K562 (cell line): ENCODE results near the gene FOXF2. TPM values are rescaled to one million over a fixed set of nuclear protein-coding genes. Genes with fewer than 3 reads are reported as not detected.

Source experiments
- ATAC-seq: fragments of 200-7000 bp; cut with Tn5 transposase; 3 replicates; pipeline ENCODE4 v1.9.1; 2020; ENCODE audit warnings: moderate library complexity
- BruUV-seq: library from RNA; stranded (reverse); fragments of 400-500 nt; replicated peaks from 2 replicates; lab custom pipeline; 2021; lab: Mats Ljungman, UMichigan
- CTCF ChIA-PET: fragments of 300-600 bp; formaldehyde crosslinking; extraction: SDS; loops from one replicate; lab custom pipeline; 2021; ENCODE audit warnings: low intra/inter-chr PET ratio; lab: Yijun Ruan, JAX
- POLR2A ChIA-PET: fragments of 300-600, 350-650 bp; sonication (Branson Sonifier 250); formaldehyde crosslinking; extraction: SDS; loops from one replicate; lab custom pipeline; 2021; ENCODE audit warnings: antibody characterized with exemption, inconsistent platforms; lab: Yijun Ruan, JAX
- DNase-seq, 4 experiments: peaks; one replicate each; pipeline versions ENCODE4 v3.0.0 to v3.0.0-alpha.2; 2011 to 2018; ENCODE audit warnings: low spot score in 3 of 4, mixed read lengths in 3 of 4; ENCODE audit errors: extremely low read depth in 1 of 4
- FAIRE-seq: peaks from 2 replicates; lab custom pipeline; 2011; peaks lifted over from hg19 to GRCh38; lab: Jason Lieb, UNC
- H2AFZ ChIP-seq: 2 replicates; pipeline ENCODE4 v1.6.0; 2011; ENCODE audit warnings: low read depth, low read length, control low read depth, inconsistent platforms
- H3K27ac ChIP-seq: fragments of 200-600 bp; 3 replicates; pipeline ENCODE4 v1.8.0; 2011; ENCODE audit warnings: low read depth, mild to moderate bottlenecking, control low read depth, inconsistent platforms, low read length, moderate library complexity, mixed read lengths; ENCODE audit errors: extremely low read depth
- H3K27me3 ChIP-seq, 2 experiments: fragments of 300-600 bp in 1 of 2; 2 replicates in 1 of 2; 3 replicates in 1 of 2; pipeline versions ENCODE4 v1.6.0 to v1.8.0; 2011; ENCODE audit warnings: inconsistent platforms in 2 of 2, low read length in 2 of 2, mild to moderate bottlenecking in 1 of 2, mixed read lengths in 1 of 2, moderate library complexity in 1 of 2; ENCODE audit not compliant: control insufficient read depth in 2 of 2, insufficient read depth in 2 of 2
- H3K36me3 ChIP-seq: fragments of 300-600 bp; 3 replicates; pipeline ENCODE4 v1.8.0; 2011; ENCODE audit warnings: mild to moderate bottlenecking, low read length, inconsistent platforms; ENCODE audit not compliant: control insufficient read depth, insufficient read depth
- H3K4me1 ChIP-seq, 2 experiments: fragments of 200-600 bp in 1 of 2; replicated peaks in 1 of 2; 2 replicates in 1 of 2; 3 replicates in 1 of 2; pipeline versions ENCODE4 v1.5.1 to v1.8.0; 2011; ENCODE audit warnings: inconsistent platforms in 2 of 2, low read length in 2 of 2, mild to moderate bottlenecking in 1 of 2, mixed read lengths in 1 of 2, moderate library complexity in 1 of 2; ENCODE audit not compliant: control insufficient read depth in 2 of 2, insufficient read depth in 2 of 2
- H3K4me2 ChIP-seq: 2 replicates; pipeline ENCODE4 v1.6.1; 2011; ENCODE audit warnings: low read length, control low read depth, inconsistent platforms, mixed read lengths; ENCODE audit not compliant: insufficient read depth
- H3K4me3 ChIP-seq: fragments of 200-600 bp; sonication (generic), shearing (Covaris generic); 2 replicates; pipeline ENCODE4 v1.5.1; 2016; ENCODE audit warnings: control low read depth, inconsistent platforms
- H3K79me2 ChIP-seq: fragments of 200-600 bp; 3 replicates; pipeline ENCODE4 v1.8.0; 2011; ENCODE audit warnings: low read length, inconsistent platforms; ENCODE audit not compliant: control insufficient read depth, insufficient read depth
- H3K9ac ChIP-seq, 2 experiments: 2 replicates each; pipeline versions ENCODE4 v1.6.0 to v1.6.1; 2011; ENCODE audit warnings: low read depth in 2 of 2, low read length in 2 of 2, control low read depth in 1 of 2, inconsistent platforms in 1 of 2, mild to moderate bottlenecking in 1 of 2, mixed read lengths in 1 of 2; ENCODE audit not compliant: insufficient read depth in 1 of 2
- H3K9me1 ChIP-seq: one replicate; pipeline ENCODE4 v1.6.0; 2011; ENCODE audit warnings: inconsistent platforms, mild to moderate bottlenecking, low read length, moderate library complexity; ENCODE audit not compliant: control insufficient read depth, insufficient read depth
- H3K9me3 ChIP-seq: replicated peaks from 2 replicates; pipeline ENCODE4 v1.5.1; 2011; ENCODE audit warnings: low read depth, low read length, inconsistent platforms; ENCODE audit not compliant: control insufficient read depth, insufficient read depth
- H4K20me1 ChIP-seq: replicated peaks from 2 replicates; pipeline ENCODE4 v1.6.1; 2011; ENCODE audit warnings: low read length, inconsistent platforms, mixed read lengths; ENCODE audit not compliant: control insufficient read depth, insufficient read depth
- ARNT ChIP-seq, 2 experiments: fragments of 450-650 bp; IDR thresholded peaks; 2 replicates each; pipeline ENCODE4 v1.6.1; 2016; ENCODE audit warnings: mild to moderate bottlenecking in 1 of 2
- E2F3 ChIP-seq: fragments of 250-450 bp; sonication (Bioruptor Pico); IDR thresholded peaks from 2 replicates; pipeline ENCODE4 v1.4.0; 2020; ENCODE audit warnings: mild to moderate bottlenecking
- ELF2 ChIP-seq: fragments of 250-450 bp; sonication (Bioruptor Pico); IDR thresholded peaks from 2 replicates; pipeline ENCODE4 v1.5.0; 2021; ENCODE audit warnings: mild to moderate bottlenecking
- FIP1L1 ChIP-seq: fragments of 200-400 bp; formaldehyde crosslinking; IDR thresholded peaks from 2 replicates; pipeline ENCODE4 v1.6.1; 2018; ENCODE audit warnings: mild to moderate bottlenecking, low read depth, low read length; ENCODE audit not compliant: poor library complexity, severe bottlenecking
- HCFC1 ChIP-seq: IDR thresholded peaks from 2 replicates; pipeline ENCODE4 v1.6.1; 2012; ENCODE audit warnings: low read depth, low read length, improper control_type of control experiment
- MED1 ChIP-seq: sonication (generic); formaldehyde crosslinking; IDR thresholded peaks from 2 replicates; pipeline ENCODE4 v1.8.1; 2023; ENCODE audit warnings: missing genetic modification reagents, borderline replicate concordance
- MNT ChIP-seq, 2 experiments: fragments of 450-650 bp; conservative IDR thresholded peaks; 2 replicates each; pipeline ENCODE4 v1.6.1; 2017; ENCODE audit warnings: mild to moderate bottlenecking in 2 of 2, moderate library complexity in 2 of 2
- PHB2 ChIP-seq: fragments of 450-650 bp; IDR thresholded peaks from 2 replicates; pipeline ENCODE4 v1.6.1; 2017; ENCODE audit warnings: low read depth
- PURB ChIP-seq: sonication (generic); formaldehyde crosslinking; IDR thresholded peaks from 2 replicates; pipeline ENCODE4 v1.9.0; 2021; ENCODE audit warnings: low read depth, mild to moderate bottlenecking, missing genetic modification reagents
- ZBTB1 ChIP-seq: sonication (generic); formaldehyde crosslinking; IDR thresholded peaks from 2 replicates; pipeline ENCODE4 v1.8.1; 2023; ENCODE audit warnings: missing genetic modification reagents, low read depth, mild to moderate bottlenecking, borderline replicate concordance
- ZBTB8A ChIP-seq: fragments of 450-650 bp; IDR thresholded peaks from 2 replicates; pipeline ENCODE4 v1.6.1; 2018; ENCODE audit warnings: mild to moderate bottlenecking, moderate library complexity; ENCODE audit not compliant: partially characterized antibody
- ZNF140 ChIP-seq: fragments of 250-450 bp; sonication (Bioruptor Pico); IDR thresholded peaks from 2 replicates; pipeline ENCODE4 v1.8.0; 2021; ENCODE audit warnings: moderate library complexity, mild to moderate bottlenecking, inconsistent platforms
- ZNF589 ChIP-seq: fragments of 200-800 bp; sonication (Bioruptor generic); IDR thresholded peaks from 2 replicates; pipeline ENCODE4 v1.6.1; 2016; ENCODE audit warnings: low read depth, missing genetic modification characterization, missing compliant biosample characterization
- ZNF609 ChIP-seq: sonication (generic); formaldehyde crosslinking; IDR thresholded peaks from 2 replicates; pipeline ENCODE4 v1.8.1; 2023; ENCODE audit warnings: missing genetic modification reagents, mild to moderate bottlenecking, borderline replicate concordance
- WGBS: fragments of 100-300 bp; shearing (Covaris generic); methylation state at CpG from one replicate; pipeline ENCODE4 v1.1.6; 2016; ENCODE audit warnings: low coverage, mixed read lengths; ENCODE audit not compliant: insufficient coverage; ENCODE audit errors: missing lambda C conversion rate; 5-methylcytosine and 5-hydroxymethylcytosine counted together
- in situ Hi-C: fragments of 300-500 bp; cut with MboI; formaldehyde crosslinking; loops from 4 replicates; pipeline ENCODE4 v1.15.0; 2018; ENCODE audit warnings: inconsistent platforms, mixed read lengths
- intact Hi-C: fragments of 100-400 bp; cut with micrococcal nuclease; formaldehyde crosslinking; loops from 2 replicates; pipeline ENCODE4 v1.14.2; 2022
- polyA plus RNA-seq, 8 experiments: library from polyadenylated mRNA; depleted of rRNA in 4 of 8; stranded (reverse) in 5 of 8; unstranded in 3 of 8; fragments of >200 nt; fragmentation: Nextera tagmentation in 2 of 8; fragmentation: Illumina TruSeq in 1 of 8; extraction: Ambion mirVana in 2 of 8; extraction: Trizol in 1 of 8; gene quantifications; 2 replicates each; pipeline versions ENCODE4 v1.2.1 to v1.2.3, GENCODE V29; 2011 to 2014; ENCODE audit warnings: inconsistent platforms in 1 of 8, missing spikeins in 1 of 8
- total RNA-seq, 7 experiments: library from RNA; depleted of rRNA in 6 of 7; stranded (reverse); fragments of >200 nt in 6 of 7; fragmentation: Illumina TruSeq in 2 of 7; extraction: Trizol in 2 of 7; gene quantifications; 2 replicates each; pipeline versions ENCODE4 v1.2.1 to v1.2.3, GENCODE V29; 2011 to 2021; ENCODE audit warnings: low replicate concordance in 1 of 7

FOXF2 gene
- total and polyA plus RNA-seq, 9 of the 15 experiments (the other 6 are each of a cell fraction or from before 2014, with no cell fraction given), result not detected

GRCh38 chr6:1406306-1407072 lies 17.1 kb downstream of the FOXF2 start (continued):
- no peak for TF ChIP-seq MNT (conservative IDR thresholded peaks at IDR 0.05)

- in situ Hi-C loops (loop anchor here (25.0 kb wide), 1 partner anchor 820 kb away; no protein-coding TSS in a partner anchor), intact Hi-C loops (no loop called here)
- H3K27ac ChIP-seq, result no peak overlapping the region
- ChIA-PET POLR2A (no interaction called here), CTCF (no interaction called here)
- DNase-seq (no peak), ATAC-seq (no peak), FAIRE-seq (no peak)
- no peaks in the 10 kb centered on the region for H3K9me3 ChIP-seq
- peaks cover 16 to 65% of the 10 kb centered on the region in 2 experiments; a peak in 3 of 5 replicates for H3K27me3 ChIP-seq
- 0% methylated on average over 11 of the region's 11 CpGs for WGBS
- no peak overlapping the region for H3K4me3 ChIP-seq
- no peaks in the 10 kb centered on the region for H3K79me2 ChIP-seq
- H4K20me1 ChIP-seq, result peaks cover 2% of the 10 kb centered on the region; the same call in 1 of the 2 replicates
- H3K4me2 ChIP-seq, result no peak overlapping the region
- no peaks in the 10 kb centered on the region for H3K9me1 ChIP-seq
- H3K4me1 ChIP-seq, result no peaks in the 10 kb centered on the region
- H3K36me3 ChIP-seq, result no peaks in the 10 kb centered on the region
- no TSS peak for BruUV-seq
- no peak overlapping the region for H3K9ac ChIP-seq
- H2AFZ ChIP-seq, result no peak overlapping the region
- TF ChIP-seq ZBTB8A, result no peak
- no peak for TF ChIP-seq ARNT (IDR thresholded peaks at IDR 0.05)
- TF ChIP-seq ZNF589, result no peak
- TF ChIP-seq ZBTB1 (CRISPR knock-in tag), result no peak
- no peak for TF ChIP-seq HCFC1
- TF ChIP-seq PURB (CRISPR knock-in tag), result no peak
- TF ChIP-seq ZNF609, result no peak
- TF ChIP-seq FIP1L1, result no peak
- no peak for TF ChIP-seq PHB2
- no peak for TF ChIP-seq E2F3
- no peak for TF ChIP-seq MED1
- no peak for TF ChIP-seq ELF2
- no peak for TF ChIP-seq ZNF140 (CRISPR knock-in tag)
These were observed 18.2 kb downstream of the FOXF2 start for GRCh38 chr6:1407499-1407990.
